BE2C (cell line): ENCODE data around the gene YJU2.

Source experiments
- DNase-seq: peaks from one replicate; pipeline ENCODE4 v3.0.0-alpha.2; 2020
- H3K27me3 ChIP-seq: fragments of 250-450 bp; sonication (Bioruptor Pico); 2 replicates; pipeline ENCODE4 v1.5.1; 2020; ENCODE audit warnings: mild to moderate bottlenecking
- H3K36me3 ChIP-seq: fragments of 250-450 bp; sonication (Bioruptor Pico); 2 replicates; pipeline ENCODE4 v1.5.1; 2020; ENCODE audit warnings: mild to moderate bottlenecking
- H3K4me1 ChIP-seq: fragments of 250-450 bp; sonication (Bioruptor Pico); 2 replicates; pipeline ENCODE4 v1.5.1; 2020
- H3K4me3 ChIP-seq: 2 replicates; pipeline ENCODE4 v1.5.1; 2011; ENCODE audit warnings: low read depth, low read length
- H3K9me3 ChIP-seq: fragments of 250-450 bp; sonication (Bioruptor Pico); 2 replicates; pipeline ENCODE4 v1.5.1; 2020
- CTCF ChIP-seq: IDR thresholded peaks from 2 replicates; pipeline ENCODE4 v1.5.1; 2012; ENCODE audit warnings: mild to moderate bottlenecking, low read depth, low read length

YJU2 gene

DNA sequence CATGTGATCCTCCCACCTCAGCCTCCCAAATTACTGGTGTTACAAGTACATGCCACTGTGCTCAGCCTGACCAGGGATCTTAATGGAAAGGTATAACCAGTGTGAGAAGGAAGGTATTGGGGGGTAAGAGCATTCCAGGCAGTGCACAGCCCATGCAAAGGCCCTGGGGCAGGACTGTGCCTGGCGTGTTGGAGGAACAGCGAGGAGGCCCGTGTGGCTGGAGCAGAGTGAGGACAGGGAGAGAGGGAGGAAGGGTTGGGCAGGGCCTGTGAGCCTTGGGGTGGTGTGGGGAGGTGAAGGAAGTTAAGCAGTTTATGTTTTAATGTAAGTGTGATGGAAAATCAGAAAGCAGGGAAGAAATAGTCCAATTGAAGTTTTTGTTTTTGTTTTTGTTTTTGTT is 53.7 kb downstream of the YJU2 start:
- peaks cover 11% of the 10 kb centered on the region for H3K4me1 ChIP-seq
- no peaks in the 10 kb centered on the region for H3K36me3 ChIP-seq
- DNase-seq = no peak
- no peaks in the 10 kb centered on the region for H3K27me3 ChIP-seq
- no peaks in the 10 kb centered on the region for H3K9me3 ChIP-seq
- TF ChIP-seq CTCF = no peak
- H3K4me3 ChIP-seq = no peak overlapping the region

DNA sequence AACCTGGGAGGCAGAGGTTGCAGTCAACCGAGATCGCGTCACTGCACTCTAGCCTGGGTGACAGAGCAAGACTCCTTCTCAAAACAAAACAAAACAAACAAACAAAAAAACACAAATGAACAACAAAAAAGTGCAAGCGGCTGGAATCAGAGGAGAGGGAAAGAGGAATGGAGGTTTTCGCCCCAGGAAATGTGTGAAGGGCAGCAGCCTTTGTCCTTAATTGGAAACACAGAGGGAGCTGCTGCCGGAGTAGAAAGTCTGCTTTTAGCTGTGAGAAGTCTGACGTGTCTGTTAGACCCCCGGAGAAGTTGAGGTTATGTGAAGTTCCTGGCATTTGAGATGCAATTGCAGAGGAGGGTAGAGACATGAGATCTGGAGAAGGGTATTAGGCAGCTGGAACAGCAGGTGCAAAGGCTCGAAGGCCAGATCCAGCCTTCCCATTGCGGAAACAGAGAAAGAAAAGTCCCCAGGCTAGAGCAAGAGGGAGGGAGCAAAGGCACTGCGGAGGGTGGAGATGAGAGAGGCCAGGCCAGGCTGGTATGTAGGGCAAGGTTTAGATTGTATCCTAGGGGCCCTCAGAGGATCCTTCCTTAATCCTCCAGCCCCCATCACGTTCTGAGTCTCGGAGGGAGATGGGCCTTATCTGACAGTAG is 54.8 kb downstream of the YJU2 start:
- Histone ChIP-seq H3K4me1 (peaks cover 8% of the 10 kb centered on the region), H3K27me3 (no peaks in the 10 kb centered on the region)

GRCh38 chr19:4302243-4302640 is 55.4 kb downstream of the YJU2 start, which contains the start of gene TMIGD2:
Gene TMIGD2, minus strand, starts transcription at chr19:4302389. Its CDS starts 4 bp downstream, at chr19:4302385.
- Histone ChIP-seq H3K27me3 (no peaks in the 10 kb centered on the region), H3K9me3 (no peaks in the 10 kb centered on the region), H3K4me1 (peaks cover 7% of the 10 kb centered on the region), H3K36me3 (peaks cover 13% of the 10 kb centered on the region; the same call in 1 of the 2 replicates), H3K4me3 (no peak within 1 kb of the TSS)
- no peak for TF ChIP-seq CTCF
- no peak for DNase-seq

More for the DNA sequence above, 54.8 kb downstream of the YJU2 start:
- Histone ChIP-seq H3K36me3 (peaks cover 8% of the 10 kb centered on the region; the same call in 1 of the 2 replicates), H3K4me3 (no peak overlapping the region), H3K9me3 (no peaks in the 10 kb centered on the region)
- peak; percentile 56 for DNase-seq
- no peak for TF ChIP-seq CTCF

DNA sequence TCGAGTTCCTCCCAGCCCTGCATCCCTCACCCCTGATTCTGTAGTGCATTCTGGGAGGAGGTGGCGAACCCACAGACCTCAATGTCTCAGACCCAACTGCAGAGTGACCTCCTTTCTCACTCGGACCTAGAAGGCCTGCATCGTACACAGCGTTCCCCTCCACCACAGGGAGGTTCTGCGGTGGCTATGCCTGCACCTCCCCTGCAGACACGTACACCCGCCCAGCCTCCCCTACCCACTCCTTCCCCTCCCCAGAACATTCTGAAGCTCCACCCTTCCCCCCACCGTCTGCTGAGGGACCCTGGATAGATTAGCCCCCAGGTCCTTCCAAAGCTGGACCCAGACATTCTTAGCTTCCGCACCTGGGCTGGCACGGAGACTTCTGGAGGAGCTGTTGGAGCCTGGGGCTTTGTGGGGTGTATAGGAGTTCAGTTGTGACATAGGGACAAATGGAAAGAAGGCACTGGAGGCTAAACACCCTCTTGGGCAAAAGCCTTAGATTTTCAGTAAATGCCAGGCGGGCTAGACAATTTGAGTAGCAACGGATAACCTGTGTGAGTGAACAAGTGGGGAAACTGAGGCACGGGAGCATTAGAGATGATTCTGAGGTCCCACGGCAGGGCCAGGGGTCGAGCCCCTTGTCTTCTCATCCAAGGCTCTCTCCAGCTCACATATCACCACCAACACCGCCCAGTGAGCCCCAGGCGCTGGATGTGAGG is 57.1 kb downstream of the YJU2 start:
- H3K36me3 ChIP-seq = peaks cover 26% of the 10 kb centered on the region
- no peak for TF ChIP-seq CTCF
- H3K27me3 ChIP-seq = no peaks in the 10 kb centered on the region
- DNase-seq = no peak
- no peak overlapping the region; the same call in 1 of the 2 replicates for H3K4me3 ChIP-seq
- peaks cover 7% of the 10 kb centered on the region for H3K4me1 ChIP-seq
- no peaks in the 10 kb centered on the region for H3K9me3 ChIP-seq

- Histone ChIP-seq H3K27me3 (no peaks in the 10 kb centered on the region), H3K4me1 (peaks cover 7% of the 10 kb centered on the region), H3K4me3 (peak within 1 kb of the TSS; percentile 41), H3K36me3 (peaks cover 31% of the 10 kb centered on the region), H3K9me3 (no peaks in the 10 kb centered on the region)
- peak; percentile 92 for DNase-seq
- no peak for TF ChIP-seq CTCF
Measured at GRCh38 chr19:4304538-4305256, 57.8 kb downstream of the YJU2 start, which contains the start of gene FSD1. Gene FSD1, plus strand, starts transcription at chr19:4304598. Its CDS starts 149 bp downstream, at chr19:4304747.
